ENCODE data around the gene ZNF441. TPM values are rescaled to one million over a fixed set of nuclear protein-coding genes. Genes with fewer than 3 reads are reported as not detected.

ZNF441 gene
- polyA plus RNA-seq, 1 experiment = 3.4 TPM

GRCh38 chr19:11749751-11750150 is 17.0 kb upstream of the ZNF441 start:
- DNase-seq (ENCODE audit: low read depth) = no peak
- no peaks in the 10 kb centered on the region for H3K36me3 ChIP-seq (ENCODE audit: control insufficient read depth, insufficient read depth, low read length)
- no peak for TF ChIP-seq CTCF (IDR thresholded peaks at IDR 0.05; ENCODE audit: insufficient read depth, low read depth, low read length)
- ChIA-PET CTCF (no interaction called here), POLR2A (no interaction called here)
- no peak overlapping the region for H3K4me3 ChIP-seq (ENCODE audit: low read depth, low read length)
- no peaks in the 10 kb centered on the region for H3K27me3 ChIP-seq (ENCODE audit: control insufficient read depth, insufficient read depth, low read length)

GRCh38 chr19:11752244-11752736 is 14.5 kb upstream of the ZNF441 start:
- no peak overlapping the region for H3K4me3 ChIP-seq (ENCODE audit: low read depth, low read length)
- ChIA-PET CTCF (interaction anchor here (1.0 kb wide), 1 partner anchor 45 kb away, joined by 3 read pairs; no protein-coding TSS in a partner anchor), POLR2A (no interaction called here)
- DNase-seq (ENCODE audit: low read depth) = no peak
- H3K27me3 ChIP-seq (ENCODE audit: control insufficient read depth, insufficient read depth, low read length) = no peaks in the 10 kb centered on the region
- no peak for TF ChIP-seq CTCF (IDR thresholded peaks at IDR 0.05; ENCODE audit: insufficient read depth, low read depth, low read length)
- H3K36me3 ChIP-seq (ENCODE audit: control insufficient read depth, insufficient read depth, low read length) = no peaks in the 10 kb centered on the region

GRCh38 chr19:11754663-11755062 is 12.1 kb upstream of the ZNF441 start:
- no peak for DNase-seq (ENCODE audit: low read depth)
- no peak overlapping the region for H3K4me3 ChIP-seq (ENCODE audit: low read depth, low read length)
- CTCF ChIA-PET = no interaction called here
- H3K27me3 ChIP-seq (ENCODE audit: control insufficient read depth, insufficient read depth, low read length) = no peaks in the 10 kb centered on the region
- H3K36me3 ChIP-seq (ENCODE audit: control insufficient read depth, insufficient read depth, low read length) = no peaks in the 10 kb centered on the region
- POLR2A ChIA-PET = no interaction called here
- no peak for TF ChIP-seq CTCF (IDR thresholded peaks at IDR 0.05; ENCODE audit: insufficient read depth, low read depth, low read length)

GRCh38 chr19:11756965-11757364 is 9.8 kb upstream of the ZNF441 start:
- Histone ChIP-seq H3K27me3 (ENCODE audit: control insufficient read depth, insufficient read depth, low read length) (no peaks in the 10 kb centered on the region), H3K36me3 (ENCODE audit: control insufficient read depth, insufficient read depth, low read length) (no peaks in the 10 kb centered on the region), H3K4me3 (ENCODE audit: low read depth, low read length) (no peak overlapping the region)
- ChIA-PET CTCF (interaction anchor here (0.6 kb wide), 1 partner anchor 202 kb away, joined by 4 read pairs; no protein-coding TSS in a partner anchor), POLR2A (no interaction called here)
- TF ChIP-seq CTCF (IDR thresholded peaks at IDR 0.05; ENCODE audit: insufficient read depth, low read depth, low read length) = no peak
- no peak for DNase-seq (ENCODE audit: low read depth)

- H3K36me3 ChIP-seq (ENCODE audit: control insufficient read depth, insufficient read depth, low read length) = no peaks in the 10 kb centered on the region
- no peak for DNase-seq (ENCODE audit: low read depth)
- H3K27me3 ChIP-seq (ENCODE audit: control insufficient read depth, insufficient read depth, low read length) = no peaks in the 10 kb centered on the region
- ChIA-PET CTCF (no interaction called here), POLR2A (no interaction called here)
- no peak for TF ChIP-seq CTCF (IDR thresholded peaks at IDR 0.05; ENCODE audit: insufficient read depth, low read depth, low read length)
- no peak overlapping the region for H3K4me3 ChIP-seq (ENCODE audit: low read depth, low read length)
Measured at GRCh38 chr19:11759805-11760204, 7.0 kb upstream of the ZNF441 start.

All from BJ (cell line).